GM12878 (cell line): ENCODE results near the gene SIRT2. TPM values are rescaled to one million over a fixed set of nuclear protein-coding genes. Genes with fewer than 3 reads are reported as not detected.

Experiments used
- ATAC-seq: fragments of 200-7000 bp; cut with Tn5 transposase; 3 replicates; pipeline ENCODE4 v1.9.1; 2020; ENCODE audit warnings: mild to moderate bottlenecking, moderate library complexity
- BruUV-seq: library from RNA; stranded (reverse); fragments of 400-500 nt; replicated peaks from 2 replicates; lab custom pipeline; 2021; lab: Mats Ljungman, UMichigan
- CTCF ChIA-PET: fragments of 300-600 bp; sonication (Branson Sonifier 250); formaldehyde crosslinking; extraction: SDS; loops from one replicate; lab custom pipeline; 2021; ENCODE audit warnings: inconsistent platforms; lab: Yijun Ruan, JAX
- POLR2A ChIA-PET: fragments of 350-600 bp; formaldehyde crosslinking; extraction: SDS; loops from one replicate; lab custom pipeline; 2021; ENCODE audit warnings: inconsistent platforms; lab: Charles Lee
- RAD21 ChIA-PET: fragments of 300-600 bp; sonication (Branson Sonifier 250); formaldehyde crosslinking; loops from one replicate; lab custom pipeline; 2023; ENCODE audit warnings: antibody characterized with exemption; ENCODE audit not compliant: unreplicated experiment; lab: Charles Lee
- SMC1A ChIA-PET: fragments of 300-600 bp; sonication (Branson Sonifier 250); formaldehyde crosslinking; loops from one replicate; lab custom pipeline; 2023; ENCODE audit not compliant: unreplicated experiment, uncharacterized antibody; lab: Charles Lee
- DNase-seq: peaks from one replicate; pipeline ENCODE4 v3.0.0-alpha.2; 2011; ENCODE audit warnings: low read depth, low spot score
- FAIRE-seq: peaks from 3 replicates; lab custom pipeline; 2011; peaks lifted over from hg19 to GRCh38; lab: Jason Lieb, UNC
- H2AFZ ChIP-seq: 2 replicates; pipeline ENCODE4 v1.6.0; 2011; ENCODE audit warnings: low read depth, low read length, control low read depth; ENCODE audit not compliant: control insufficient read depth
- H3K27ac ChIP-seq: 2 replicates; pipeline ENCODE4 v1.5.1; 2011; ENCODE audit warnings: control low read depth; ENCODE audit not compliant: control insufficient read depth, insufficient read depth
- H3K27me3 ChIP-seq, 2 experiments: replicated peaks in 1 of 2; 2 replicates each; pipeline versions ENCODE4 v1.6.0 to v1.6.1; 2011; ENCODE audit warnings: low read length in 1 of 2; ENCODE audit not compliant: control insufficient read depth in 2 of 2, insufficient read depth in 2 of 2
- H3K36me3 ChIP-seq, 2 experiments: 2 replicates each; pipeline ENCODE4 v1.5.1; 2011; ENCODE audit warnings: low read length in 1 of 2; ENCODE audit not compliant: control insufficient read depth in 2 of 2, insufficient read depth in 2 of 2
- H3K4me1 ChIP-seq: 2 replicates; pipeline ENCODE4 v1.6.1; 2011; ENCODE audit warnings: mild to moderate bottlenecking, low read length, moderate library complexity, mixed read lengths; ENCODE audit not compliant: control insufficient read depth, insufficient read depth
- H3K4me2 ChIP-seq: 2 replicates; pipeline ENCODE4 v1.6.0; 2011; ENCODE audit warnings: control low read depth; ENCODE audit not compliant: control insufficient read depth, insufficient read depth
- H3K4me3 ChIP-seq: fragments of 200-600 bp; sonication (generic); 2 replicates; pipeline ENCODE4 v1.5.1; 2016
- H3K79me2 ChIP-seq: 2 replicates; pipeline ENCODE4 v1.6.0; 2011; ENCODE audit warnings: low read length; ENCODE audit not compliant: control insufficient read depth, insufficient read depth
- H3K9ac ChIP-seq: 2 replicates; pipeline ENCODE4 v1.8.0; 2011; ENCODE audit warnings: low read length, control low read depth, mixed read lengths; ENCODE audit not compliant: control insufficient read depth, insufficient read depth
- H3K9me3 ChIP-seq: replicated peaks from 3 replicates; pipeline ENCODE4 v1.5.1; 2011; ENCODE audit warnings: mild to moderate bottlenecking, low read length; ENCODE audit not compliant: control insufficient read depth, insufficient read depth
- H4K20me1 ChIP-seq: 2 replicates; pipeline ENCODE4 v1.6.0; 2011; ENCODE audit not compliant: control insufficient read depth, insufficient read depth
- CHD4 ChIP-seq: fragments of 200-600 bp; sonication (generic); IDR thresholded peaks from 2 replicates; pipeline ENCODE4 v1.6.1; 2016; ENCODE audit warnings: mild to moderate bottlenecking
- KDM1A ChIP-seq: fragments of 200-600 bp; sonication (generic); IDR thresholded peaks from 2 replicates; pipeline ENCODE4 v1.6.1; 2016; ENCODE audit warnings: borderline replicate concordance
- MAX ChIP-seq: IDR thresholded peaks from 2 replicates; pipeline ENCODE4 v1.6.1; 2012; ENCODE audit warnings: low read depth, low read length, improper control_type of control experiment
- NRF1 ChIP-seq: conservative IDR thresholded peaks from 2 replicates; pipeline ENCODE4 v1.6.1; 2011; ENCODE audit warnings: mild to moderate bottlenecking, low read depth, low read length, improper control_type of control experiment
- REST ChIP-seq: IDR thresholded peaks from 2 replicates; pipeline ENCODE4 v1.6.1; 2012; ENCODE audit warnings: mild to moderate bottlenecking, low read depth, low read length
- SIX5 ChIP-seq: IDR thresholded peaks from 2 replicates; pipeline ENCODE4 v1.6.1; 2011; ENCODE audit warnings: mild to moderate bottlenecking, low read depth, low read length, moderate library complexity; ENCODE audit not compliant: severe bottlenecking
- WGBS: methylation state at CpG from one replicate; pipeline ENCODE4 v1.1.6; 2016; ENCODE audit warnings: low lambda C conversion rate; ENCODE audit not compliant: insufficient replicate concordance, insufficient coverage; ENCODE audit errors: missing lambda C conversion rate; 5-methylcytosine and 5-hydroxymethylcytosine counted together
- in situ Hi-C: fragments of 300-500 bp; cut with MboI; formaldehyde crosslinking; loops from 9 replicates; pipeline ENCODE4 v1.14.3; 2018; ENCODE audit warnings: mixed read lengths
- intact Hi-C: fragments of 100-400 bp; cut with micrococcal nuclease; formaldehyde crosslinking; loops from one replicate; pipeline ENCODE4 v1.14.2; 2022; ENCODE audit not compliant: unreplicated experiment
- polyA plus RNA-seq, 11 experiments: library from polyadenylated mRNA; depleted of rRNA in 4 of 11; unstranded in 6 of 11; stranded (reverse) in 5 of 11; fragments of >200 nt; fragmentation: Nextera tagmentation in 4 of 11; fragmentation: Illumina TruSeq in 1 of 11; extraction: Ambion mirVana in 4 of 11; extraction: Trizol in 1 of 11; gene quantifications; 1 replicate in 1 of 11; 2 replicates in 10 of 11; pipeline versions ENCODE4 v1.2.1 to v1.2.3, GENCODE V29; 2011 to 2016; ENCODE audit warnings: inconsistent platforms in 2 of 11, missing spikeins in 2 of 11, low read depth in 1 of 11
- total RNA-seq, 4 experiments: library from RNA; depleted of rRNA in 3 of 4; stranded (reverse); fragments of >200 nt in 3 of 4; fragmentation: Illumina TruSeq in 1 of 4; extraction: Trizol in 1 of 4; gene quantifications; 2 replicates each; pipeline versions ENCODE4 v1.2.1 to v1.2.3, GENCODE V29; 2013 to 2021

SIRT2 gene
- total and polyA plus RNA-seq, 10 of the 15 experiments (the other 5 are each of a cell fraction or from before 2014, with no cell fraction given), result 1.4 to 38.7 (median 24.1) TPM

GRCh38 chr19:38946229-38947010 is 47.0 kb upstream of the SIRT2 start:
- FAIRE-seq, result no peak
- no peaks in the 10 kb centered on the region for H4K20me1 ChIP-seq
- BruUV-seq, result no TSS peak

More at GRCh38 chr19:38946229-38947010, 47.0 kb upstream of the SIRT2 start:
- no peaks in the 10 kb centered on the region for H3K36me3 ChIP-seq
- H3K4me3 ChIP-seq, result no peak overlapping the region
- SMC1A ChIA-PET, result no interaction called here
- ATAC-seq (no peak), DNase-seq (no peak)
- CTCF ChIA-PET, result interaction anchor here (1.7 kb wide), 1 partner anchor 16 kb away, joined by 6 read pairs; the partner anchor contains the start of genes MRPS12 and SARS2
- no peaks in the 10 kb centered on the region for H3K4me1 ChIP-seq
- no peak overlapping the region for H3K9ac ChIP-seq
- H3K27me3 ChIP-seq, result no peaks in the 10 kb centered on the region; a peak in 1 of 4 replicates
- RAD21 ChIA-PET, result interaction anchor here (0.5 kb wide), 1 partner anchor 171 kb away, joined by 3 read pairs; no protein-coding TSS in a partner anchor
- in situ Hi-C loops (no loop called here), intact Hi-C loops (no loop called here)
- H3K9me3 ChIP-seq, result no peaks in the 10 kb centered on the region; the same call in 2 of the 3 replicates
- H3K27ac ChIP-seq, result no peak overlapping the region
- H3K79me2 ChIP-seq, result no peaks in the 10 kb centered on the region
- TF ChIP-seq MAX (no peak), SIX5 (no peak), KDM1A (no peak), CHD4 (no peak), REST (peak; percentile 57; the same call in 1 of the 2 replicates), NRF1 (no peak)
- no peak overlapping the region for H2AFZ ChIP-seq
- POLR2A ChIA-PET, result no interaction called here
- H3K4me2 ChIP-seq, result no peak overlapping the region
- WGBS, result 56% methylated on average over 11 of the region's 11 CpGs
